ENCODE data around the gene PRDX2.
"Not testable (repeated sequence)": the region's sequence is repeated elsewhere in the genome, so short reads cannot be mapped to it uniquely, and the experiment has no call there.

The PRDX2 gene

DNA sequence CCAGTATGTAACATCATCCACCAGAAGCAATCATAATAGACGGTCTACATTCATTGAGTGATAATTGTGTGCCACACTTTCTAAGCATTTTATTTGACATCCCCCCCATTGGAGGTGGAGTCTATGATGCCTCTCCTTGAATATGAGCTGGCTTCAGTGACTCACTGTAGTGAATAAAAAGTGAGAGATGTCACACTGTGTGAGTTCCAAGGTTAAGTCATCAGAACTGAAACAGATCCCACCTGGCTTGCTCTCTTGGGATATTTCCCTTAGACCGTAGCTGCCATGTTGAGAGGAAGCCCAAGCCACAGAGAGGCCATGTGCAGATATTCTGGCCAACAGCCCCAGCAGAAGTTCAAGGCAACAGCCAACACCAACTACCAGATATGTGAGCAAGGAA, 20.2 kb upstream of the PRDX2 start:
- no peaks in the 10 kb centered on the region for H3K36me3 ChIP-seq (ENCODE audit: control insufficient read depth, low read length)
- no peaks in the 10 kb centered on the region for H3K79me2 ChIP-seq (ENCODE audit: control insufficient read depth, low read length)
- TF ChIP-seq, protein P1, sequence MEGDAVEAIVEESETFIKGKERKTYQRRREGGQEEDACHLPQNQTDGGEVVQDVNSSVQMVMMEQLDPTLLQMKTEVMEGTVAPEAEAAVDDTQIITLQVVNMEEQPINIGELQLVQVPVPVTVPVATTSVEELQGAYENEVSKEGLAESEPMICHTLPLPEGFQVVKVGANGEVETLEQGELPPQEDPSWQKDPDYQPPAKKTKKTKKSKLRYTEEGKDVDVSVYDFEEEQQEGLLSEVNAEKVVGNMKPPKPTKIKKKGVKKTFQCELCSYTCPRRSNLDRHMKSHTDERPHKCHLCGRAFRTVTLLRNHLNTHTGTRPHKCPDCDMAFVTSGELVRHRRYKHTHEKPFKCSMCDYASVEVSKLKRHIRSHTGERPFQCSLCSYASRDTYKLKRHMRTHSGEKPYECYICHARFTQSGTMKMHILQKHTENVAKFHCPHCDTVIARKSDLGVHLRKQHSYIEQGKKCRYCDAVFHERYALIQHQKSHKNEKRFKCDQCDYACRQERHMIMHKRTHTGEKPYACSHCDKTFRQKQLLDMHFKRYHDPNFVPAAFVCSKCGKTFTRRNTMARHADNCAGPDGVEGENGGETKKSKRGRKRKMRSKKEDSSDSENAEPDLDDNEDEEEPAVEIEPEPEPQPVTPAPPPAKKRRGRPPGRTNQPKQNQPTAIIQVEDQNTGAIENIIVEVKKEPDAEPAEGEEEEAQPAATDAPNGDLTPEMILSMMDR (IDR thresholded peaks at IDR 0.05; ENCODE audit: low read depth, low read length, poor library complexity, severe bottlenecking) = no peak
- TF ChIP-seq EZH2phosphoT487 (IDR thresholded peaks at IDR 0.05; ENCODE audit: borderline replicate concordance, low read length) = no peak
- no peaks in the 10 kb centered on the region for H3K9me2 ChIP-seq (replicated peaks; ENCODE audit: control insufficient read depth, low read length)
- H4K20me1 ChIP-seq (ENCODE audit: control insufficient read depth, insufficient read depth, low read depth, low read length) = 0 out of 2 replicates have a peak, but pooled peaks cover 3% of the 10 kb centered on the region
- no peak overlapping the region for H3K27ac ChIP-seq (ENCODE audit: low read depth, low read length)
- no peaks in the 10 kb centered on the region for H3K27me3 ChIP-seq (ENCODE audit: control insufficient read depth, low read length)
- no peaks in the 10 kb centered on the region for H3K4me1 ChIP-seq (ENCODE audit: control insufficient read depth, low read length)
- no peaks in the 10 kb centered on the region for H3K9me3 ChIP-seq (ENCODE audit: control insufficient read depth, insufficient read depth, low read length)
- H3K4me3 ChIP-seq (ENCODE audit: low read length) = no peak overlapping the region
- H3K4me2 ChIP-seq (ENCODE audit: low read length) = no peak overlapping the region
- H3F3A ChIP-seq (ENCODE audit: control insufficient read depth, insufficient read depth) = no peaks in the 10 kb centered on the region

DNA sequence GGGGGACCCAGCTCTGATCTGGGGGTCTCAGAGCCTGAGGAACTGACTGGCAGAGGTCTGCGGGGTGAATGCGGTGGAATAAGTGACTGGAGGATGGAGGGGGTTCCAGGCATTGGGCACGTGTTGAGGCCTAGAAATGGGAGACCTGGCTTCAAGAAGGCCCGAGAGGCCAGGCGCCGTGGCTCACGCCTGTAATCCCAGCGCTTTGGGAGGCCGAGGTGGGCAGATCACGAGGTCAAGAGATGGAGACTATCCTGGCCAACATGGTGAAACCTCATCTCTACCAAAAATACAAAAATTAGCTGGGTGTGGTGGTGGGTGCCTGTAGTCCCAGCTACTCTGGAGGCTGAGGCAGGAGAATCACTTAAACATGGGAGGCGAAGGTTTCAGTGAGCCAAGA, 16.2 kb upstream of the PRDX2 start:
- not testable (repeated sequence) for H3K27me3 ChIP-seq (ENCODE audit: control insufficient read depth, low read length); H3K4me2 ChIP-seq (ENCODE audit: low read length); H3K9me2 ChIP-seq (replicated peaks; ENCODE audit: control insufficient read depth, low read length); H3K9me3 ChIP-seq (ENCODE audit: control insufficient read depth, insufficient read depth, low read length); H3K4me3 ChIP-seq (ENCODE audit: low read length); H3K4me1 ChIP-seq (ENCODE audit: control insufficient read depth, low read length); H3K79me2 ChIP-seq (ENCODE audit: control insufficient read depth, low read length); H3K27ac ChIP-seq (ENCODE audit: low read depth, low read length); H4K20me1 ChIP-seq (ENCODE audit: control insufficient read depth, insufficient read depth, low read depth, low read length); H3F3A ChIP-seq (ENCODE audit: control insufficient read depth, insufficient read depth)
- peaks cover 11% of the 10 kb centered on the region for H3K36me3 ChIP-seq (ENCODE audit: control insufficient read depth, low read length)

DNA sequence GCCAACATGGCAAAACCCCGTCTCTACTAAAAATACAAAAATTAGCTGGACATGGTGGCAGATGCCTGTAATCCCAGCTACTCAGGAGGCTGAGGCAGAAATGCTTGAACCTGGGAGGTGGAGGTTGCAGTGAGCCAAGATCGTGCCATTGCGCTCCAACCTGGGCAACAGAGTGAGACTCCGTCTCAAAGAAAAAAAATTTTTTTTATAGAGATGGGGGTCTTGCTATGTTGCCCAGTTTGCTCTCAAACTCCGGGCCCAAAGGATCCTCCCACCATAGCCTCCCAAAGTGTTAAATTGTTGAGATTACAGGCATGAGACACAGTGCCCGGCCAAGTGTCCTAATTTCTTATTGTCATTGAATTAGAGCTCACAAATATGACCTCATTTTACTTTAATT, 15.6 kb upstream of the PRDX2 start:
- peaks cover 11% of the 10 kb centered on the region for H3K36me3 ChIP-seq (ENCODE audit: control insufficient read depth, low read length)
- not testable (repeated sequence) for H3K4me1 ChIP-seq (ENCODE audit: control insufficient read depth, low read length); H3K4me3 ChIP-seq (ENCODE audit: low read length); H3K27me3 ChIP-seq (ENCODE audit: control insufficient read depth, low read length); H3K27ac ChIP-seq (ENCODE audit: low read depth, low read length); H3K9me2 ChIP-seq (replicated peaks; ENCODE audit: control insufficient read depth, low read length); H3F3A ChIP-seq (ENCODE audit: control insufficient read depth, insufficient read depth); H3K4me2 ChIP-seq (ENCODE audit: low read length); H3K79me2 ChIP-seq (ENCODE audit: control insufficient read depth, low read length); H3K9me3 ChIP-seq (ENCODE audit: control insufficient read depth, insufficient read depth, low read length); H4K20me1 ChIP-seq (ENCODE audit: control insufficient read depth, insufficient read depth, low read depth, low read length)

GRCh38 chr19:12815088-12815487, 13.5 kb upstream of the PRDX2 start:
- Histone ChIP-seq H3K4me1 (ENCODE audit: control insufficient read depth, low read length) (no peaks in the 10 kb centered on the region), H3F3A (ENCODE audit: control insufficient read depth, insufficient read depth) (no peaks in the 10 kb centered on the region), H3K27me3 (ENCODE audit: control insufficient read depth, low read length) (no peaks in the 10 kb centered on the region), H4K20me1 (ENCODE audit: control insufficient read depth, insufficient read depth, low read depth, low read length) (0 out of 2 replicates have a peak, but pooled peaks cover 3% of the 10 kb centered on the region), H3K9me3 (ENCODE audit: control insufficient read depth, insufficient read depth, low read length) (no peaks in the 10 kb centered on the region), H3K79me2 (ENCODE audit: control insufficient read depth, low read length) (no peaks in the 10 kb centered on the region), H3K27ac (ENCODE audit: low read depth, low read length) (no peak overlapping the region), H3K4me3 (ENCODE audit: low read length) (no peak overlapping the region), H3K4me2 (ENCODE audit: low read length) (no peak overlapping the region), H3K9me2 (replicated peaks; ENCODE audit: control insufficient read depth, low read length) (no peaks in the 10 kb centered on the region), H3K36me3 (ENCODE audit: control insufficient read depth, low read length) (peaks cover 22% of the 10 kb centered on the region)
- no peak for TF ChIP-seq EZH2phosphoT487 (IDR thresholded peaks at IDR 0.05; ENCODE audit: borderline replicate concordance, low read length)
- TF ChIP-seq, protein P1 (IDR thresholded peaks at IDR 0.05; ENCODE audit: low read depth, low read length, poor library complexity, severe bottlenecking) = no peak

Measured in DOHH2 (cell line).